Measurements from ENCODE around the gene ACTRT2.

The ACTRT2 gene

DNA sequence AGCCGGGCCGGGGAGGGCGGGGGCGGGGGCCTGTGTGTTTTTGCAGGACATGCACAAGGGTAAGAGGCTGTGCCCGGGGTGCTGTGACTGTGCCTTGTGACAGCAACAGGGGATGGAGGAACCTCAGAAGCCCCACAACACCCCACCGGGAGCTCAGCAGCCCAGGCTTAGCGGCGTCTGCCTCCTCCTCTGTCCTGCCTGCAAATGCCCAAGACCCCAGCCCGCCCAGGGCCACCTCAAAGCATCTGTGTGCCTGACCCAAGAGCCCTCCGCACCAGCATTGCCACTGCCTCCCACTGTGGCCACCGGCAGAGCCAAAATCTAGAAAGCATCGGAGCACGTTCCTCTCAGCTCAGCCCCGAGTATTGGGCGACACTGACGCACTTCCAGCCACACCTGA is 2.7 kb upstream of the ACTRT2 start:
- DNase-seq = no peak

DNA sequence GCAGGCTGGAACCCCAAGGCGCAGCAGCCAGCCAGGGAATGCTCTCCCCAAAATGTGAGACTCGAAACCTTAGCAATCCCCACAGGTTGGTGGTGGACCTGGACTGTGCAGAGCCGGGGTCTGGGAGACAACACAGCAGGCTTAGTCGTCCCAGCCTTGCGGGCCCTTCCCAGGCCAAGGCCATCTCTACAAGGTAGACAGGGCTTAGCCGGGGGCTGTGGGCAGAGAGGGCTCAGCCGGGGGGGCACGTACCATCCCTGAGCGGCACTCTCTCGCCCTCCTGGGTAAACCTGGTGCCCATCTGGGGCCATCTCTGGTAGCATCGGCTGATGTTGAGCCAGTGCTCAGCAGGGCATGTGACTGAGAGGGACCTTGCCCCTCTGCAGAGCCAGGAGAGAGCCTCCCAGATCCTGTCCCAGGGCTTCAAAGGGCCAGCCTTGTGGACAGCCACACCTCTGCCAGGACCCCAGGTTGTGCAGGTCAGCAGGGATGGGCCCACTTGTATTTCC is 2.2 kb upstream of the ACTRT2 start:
- DNase-seq = no peak

DNA sequence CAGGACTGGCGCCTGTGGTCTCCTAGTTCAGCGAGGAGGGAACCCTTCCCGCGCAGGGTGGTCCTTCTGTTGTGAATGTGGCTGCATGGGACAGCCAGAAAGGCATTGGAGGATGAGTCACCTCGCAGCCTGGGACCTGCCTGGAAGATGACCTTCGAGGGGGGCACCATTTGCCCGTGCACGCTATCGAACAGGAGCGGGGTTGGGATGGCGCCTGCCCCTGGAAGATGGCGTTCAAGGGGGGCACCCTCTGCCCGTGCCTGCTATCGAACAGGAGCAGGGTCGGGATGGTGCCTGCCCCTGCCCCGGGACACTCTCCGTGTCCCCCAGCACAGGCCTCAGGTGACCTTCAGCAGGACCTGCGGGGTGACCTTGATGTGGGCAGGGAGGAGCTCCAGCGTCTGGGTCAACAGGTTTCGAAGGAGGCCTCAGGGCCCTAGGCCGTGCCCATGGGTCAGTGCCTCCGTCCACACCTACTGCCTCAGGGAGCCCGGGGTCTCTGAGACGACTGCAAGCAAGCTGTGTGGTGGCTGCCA is 1.7 kb upstream of the ACTRT2 start:
- no peak for DNase-seq

DNA sequence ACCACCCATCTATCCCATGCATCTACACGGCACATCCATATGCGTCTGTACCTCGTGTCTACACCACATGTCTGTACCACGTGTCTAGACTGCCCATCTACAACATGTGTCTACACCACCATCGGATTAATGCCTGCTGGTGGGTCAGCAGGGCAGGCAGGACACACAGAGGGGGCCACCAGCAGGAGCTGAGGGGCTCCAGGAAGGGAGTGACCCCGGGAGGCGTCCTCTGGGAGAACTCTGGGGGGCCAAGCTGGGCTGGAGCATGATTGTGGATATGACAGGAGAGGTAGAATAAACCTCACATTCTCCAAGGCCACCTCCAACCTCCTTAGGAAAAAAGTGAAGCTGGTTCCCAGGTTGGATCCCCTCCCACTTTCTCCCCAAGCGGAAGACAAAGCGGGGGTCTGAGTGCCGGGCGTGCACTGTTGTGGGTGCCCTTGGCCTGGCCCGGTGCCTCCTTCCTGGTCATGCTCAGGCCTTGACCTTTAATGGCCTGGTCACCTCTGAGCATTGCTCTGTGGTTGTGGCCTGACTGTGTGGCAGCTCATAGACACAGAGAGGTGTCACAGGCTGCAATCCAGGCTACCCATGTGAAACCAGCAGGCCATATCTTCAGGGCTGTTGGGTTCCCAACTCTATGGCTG is 881 bp upstream of the ACTRT2 start:
- no peak for DNase-seq

DNA sequence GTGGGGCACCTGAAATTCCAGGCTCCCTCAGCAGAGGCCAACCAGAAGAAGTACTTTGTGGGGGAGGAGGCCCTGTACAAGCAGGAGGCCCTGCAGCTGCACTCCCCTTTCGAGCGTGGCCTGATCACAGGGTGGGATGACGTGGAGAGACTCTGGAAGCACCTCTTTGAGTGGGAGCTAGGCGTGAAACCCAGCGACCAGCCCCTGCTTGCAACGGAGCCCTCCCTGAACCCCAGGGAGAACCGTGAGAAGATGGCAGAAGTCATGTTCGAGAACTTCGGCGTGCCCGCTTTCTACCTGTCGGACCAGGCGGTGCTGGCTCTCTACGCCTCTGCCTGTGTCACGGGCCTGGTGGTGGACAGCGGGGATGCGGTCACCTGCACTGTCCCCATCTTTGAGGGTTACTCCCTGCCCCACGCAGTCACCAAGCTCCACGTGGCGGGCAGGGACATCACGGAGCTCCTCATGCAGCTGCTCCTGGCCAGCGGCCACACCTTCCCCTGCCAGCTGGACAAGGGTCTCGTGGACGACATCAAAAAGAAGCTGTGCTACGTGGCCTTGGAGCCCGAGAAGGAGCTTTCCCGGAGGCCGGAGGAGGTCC is 634 bp downstream of the ACTRT2 start:
- no peak for DNase-seq

DNA sequence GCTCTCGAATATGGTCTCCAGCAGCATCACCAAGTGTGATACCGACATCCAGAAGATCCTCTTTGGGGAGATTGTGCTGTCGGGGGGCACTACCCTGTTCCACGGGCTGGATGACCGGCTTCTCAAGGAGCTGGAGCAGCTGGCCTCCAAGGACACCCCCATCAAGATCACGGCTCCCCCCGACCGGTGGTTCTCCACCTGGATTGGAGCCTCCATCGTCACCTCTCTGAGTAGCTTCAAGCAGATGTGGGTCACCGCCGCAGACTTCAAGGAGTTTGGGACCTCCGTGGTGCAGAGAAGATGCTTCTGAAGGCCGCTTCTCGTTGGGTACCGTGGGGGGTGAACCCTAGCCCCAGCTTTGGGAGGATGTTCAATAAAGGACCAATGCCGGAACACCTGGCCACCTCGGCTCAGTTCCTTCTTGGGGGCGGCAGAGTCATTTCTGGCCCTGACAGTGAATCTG is 1.3 kb downstream of the ACTRT2 start:
- no peak for DNase-seq

DNA sequence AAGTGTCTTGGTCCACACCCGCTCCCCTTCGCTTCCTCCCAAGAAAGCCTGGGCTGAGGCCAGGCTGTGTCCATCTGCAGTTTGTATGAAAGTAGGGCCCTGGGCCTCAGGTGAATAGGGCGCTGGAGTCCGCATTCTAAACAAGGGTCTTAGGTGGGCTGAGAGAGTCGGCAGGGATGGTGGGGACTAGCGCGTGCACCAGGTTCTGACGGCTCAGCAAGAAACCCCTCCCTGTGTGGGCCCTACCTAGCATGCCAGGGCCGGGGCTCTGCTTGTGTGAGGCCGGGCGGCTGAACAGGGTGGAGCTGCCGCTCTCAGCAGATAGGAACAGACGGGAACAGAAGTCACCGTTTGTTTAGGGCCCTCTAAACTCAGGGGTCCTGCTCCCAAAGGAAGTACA is 1.7 kb downstream of the ACTRT2 start:
- DNase-seq = no peak

DNA sequence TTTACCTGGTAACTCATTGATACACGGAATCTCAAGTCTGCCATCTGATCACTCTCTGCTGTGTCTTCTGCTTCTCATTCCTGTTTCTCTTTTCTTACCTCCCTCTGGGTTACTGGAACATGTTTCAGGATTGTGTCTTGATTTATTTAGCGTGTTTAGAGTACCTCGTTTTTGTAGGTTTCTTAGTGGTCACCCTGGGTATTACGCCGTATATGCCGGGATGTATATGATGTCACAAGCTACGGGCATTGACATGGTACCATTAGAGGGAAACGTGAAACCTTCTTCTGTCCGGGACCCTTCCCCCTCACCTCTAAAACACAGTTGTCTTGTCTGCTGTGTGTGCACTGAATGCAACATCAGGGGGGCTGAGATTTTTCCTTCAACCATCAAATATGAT is 2.8 kb downstream of the ACTRT2 start:
- DNase-seq = no peak

DNA sequence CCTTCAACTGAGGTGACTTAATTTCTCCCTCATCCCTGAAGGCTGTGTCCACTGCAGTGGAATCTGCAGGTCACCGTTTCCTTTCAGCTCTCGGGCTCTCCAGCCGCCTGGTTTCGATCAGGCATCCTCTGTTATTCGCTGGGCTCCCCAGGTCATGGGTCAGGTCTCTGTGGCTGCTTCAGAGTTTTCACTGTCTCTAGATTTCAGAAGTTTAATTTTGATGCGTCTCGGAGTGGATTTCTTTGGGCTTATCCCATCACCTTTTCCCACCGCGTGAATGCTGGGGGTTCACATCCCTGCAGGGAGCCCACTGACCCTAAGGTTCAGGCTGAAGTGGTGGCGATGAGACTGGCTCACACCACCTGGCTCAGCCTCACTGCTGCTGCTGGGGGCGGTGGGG is 3.3 kb downstream of the ACTRT2 start:
- DNase-seq = no peak

DNA sequence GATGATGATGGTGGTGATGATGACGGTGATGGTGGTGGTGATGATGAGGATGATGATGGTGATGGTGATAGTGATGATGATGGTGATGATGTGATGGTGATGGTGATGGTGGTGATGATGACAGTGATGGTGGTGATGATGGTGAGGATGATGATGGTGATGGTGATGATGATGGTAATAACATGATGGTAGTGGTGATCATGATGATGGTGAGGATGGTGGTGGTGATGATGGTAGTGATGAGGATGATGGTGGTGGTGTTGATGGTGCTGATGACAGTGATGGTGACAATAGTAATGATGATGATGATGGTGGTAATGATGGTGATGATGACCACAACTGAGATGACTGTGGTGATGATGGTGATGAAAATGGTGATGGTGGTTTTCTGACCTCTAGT is 4.9 kb downstream of the ACTRT2 start:
- no peak for DNase-seq

DNA sequence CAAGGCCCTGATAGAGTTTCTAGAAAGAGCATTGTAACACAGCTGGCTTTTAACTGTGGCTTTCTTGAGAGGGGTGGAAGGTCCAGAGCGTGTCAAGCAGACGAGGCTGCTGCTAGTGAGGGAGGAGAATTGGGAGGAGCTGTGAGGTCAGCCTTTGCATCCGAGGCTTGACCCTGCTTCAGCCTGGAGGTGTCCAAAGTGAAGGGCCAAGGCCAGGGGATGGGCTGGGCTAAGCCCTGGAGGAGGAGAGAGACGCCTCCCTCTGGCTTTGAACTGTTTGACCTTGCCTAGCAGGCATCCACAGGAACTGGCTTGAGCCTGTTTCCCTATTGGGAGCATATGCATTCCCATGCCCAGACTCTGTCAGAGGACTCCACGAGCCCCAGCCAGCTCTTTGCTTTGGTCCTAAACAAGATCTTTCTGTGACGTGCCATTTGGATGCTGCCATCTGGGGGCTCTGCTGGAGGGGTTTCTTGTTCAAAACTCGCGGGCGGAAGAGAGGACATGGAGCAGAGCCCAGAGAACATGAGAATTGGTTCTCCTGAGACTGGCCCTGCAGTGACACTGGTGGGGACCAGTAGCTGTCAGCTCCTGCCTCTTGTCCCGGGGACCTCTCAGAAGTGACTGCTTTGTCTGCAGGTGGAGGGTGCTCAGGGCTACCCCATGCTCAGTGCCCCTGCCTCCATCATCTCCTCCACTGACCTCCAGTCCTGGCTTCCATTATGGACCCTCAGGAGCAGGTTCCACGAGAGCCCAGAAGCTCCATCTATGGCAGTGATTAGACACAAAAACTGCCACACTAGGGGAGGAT is 5.5 kb downstream of the ACTRT2 start:
- DNase-seq = no peak

DNA sequence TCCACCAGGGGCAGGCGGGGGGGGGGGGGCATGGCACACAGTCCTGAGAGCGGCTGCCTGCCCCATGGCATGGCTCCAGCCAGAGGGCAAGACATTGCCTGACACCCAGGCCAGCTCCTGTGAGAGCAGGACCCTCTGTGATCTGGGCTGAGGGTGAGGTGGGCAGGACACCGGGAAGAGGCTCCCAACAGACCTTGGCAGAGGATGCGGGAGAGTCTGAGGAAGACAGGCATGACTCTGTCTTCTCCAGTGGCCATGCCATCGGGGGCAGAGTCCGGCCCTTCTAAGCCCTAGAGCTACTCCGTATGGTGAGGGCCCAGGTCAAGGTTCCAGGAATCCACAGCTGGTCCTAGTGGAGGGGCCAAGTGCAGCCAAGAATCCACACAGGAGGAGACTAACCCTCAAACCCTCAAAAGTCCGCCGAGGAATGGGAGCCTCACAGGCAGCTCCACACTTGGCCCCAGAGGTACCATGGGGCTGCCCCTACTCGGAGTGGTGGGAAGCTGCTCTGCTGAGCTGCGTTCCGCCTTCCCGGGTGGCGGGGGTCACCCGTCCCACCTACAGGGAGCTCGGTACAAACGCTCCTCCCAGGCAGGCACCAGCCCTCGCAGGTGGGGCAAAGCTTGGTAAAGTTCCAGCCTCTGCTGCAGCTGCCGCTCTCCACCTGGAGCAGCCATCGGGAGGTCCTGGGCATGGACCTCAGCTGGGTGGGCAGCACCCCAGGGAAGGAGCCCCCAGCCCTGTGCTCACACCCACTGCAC is 6.5 kb downstream of the ACTRT2 start:
- no peak for DNase-seq

DNA sequence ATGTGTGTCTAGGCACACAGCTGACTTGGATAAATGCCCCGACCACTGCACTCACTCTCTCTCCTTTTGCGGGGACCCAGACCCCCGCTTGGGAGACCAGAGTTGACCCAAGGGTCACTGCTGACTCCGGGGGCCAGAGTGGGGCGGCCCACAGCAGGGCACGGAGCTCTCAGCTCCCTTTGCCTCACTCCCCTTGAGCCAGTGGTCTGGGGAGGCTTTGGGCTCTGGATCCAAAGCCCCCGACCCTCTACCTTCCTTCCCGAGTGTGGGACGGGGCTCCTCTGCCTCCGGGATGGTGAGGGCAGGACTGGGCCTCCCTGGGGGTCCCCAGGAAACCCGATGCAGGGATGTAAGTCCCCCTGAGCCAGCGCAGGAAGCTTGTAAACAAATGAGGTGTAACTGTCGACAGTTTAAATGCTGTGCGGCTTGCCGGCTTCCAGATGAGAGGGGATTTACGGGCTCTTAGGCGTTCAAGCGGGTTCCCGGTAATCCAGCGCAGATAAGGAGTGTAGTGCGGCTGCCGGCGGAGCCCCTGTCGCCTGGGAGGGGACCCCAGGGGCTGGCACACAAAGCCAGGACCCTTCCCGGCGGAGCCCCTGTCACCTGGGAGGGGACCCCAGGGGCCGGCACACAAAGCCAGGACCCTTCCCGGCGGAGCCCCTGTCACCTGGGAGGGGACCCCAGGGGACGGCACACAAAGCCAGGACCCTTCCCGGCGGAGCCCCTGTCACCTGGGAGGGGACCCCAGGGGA is 7.4 kb downstream of the ACTRT2 start:
- DNase-seq = peak; percentile 30

DNA sequence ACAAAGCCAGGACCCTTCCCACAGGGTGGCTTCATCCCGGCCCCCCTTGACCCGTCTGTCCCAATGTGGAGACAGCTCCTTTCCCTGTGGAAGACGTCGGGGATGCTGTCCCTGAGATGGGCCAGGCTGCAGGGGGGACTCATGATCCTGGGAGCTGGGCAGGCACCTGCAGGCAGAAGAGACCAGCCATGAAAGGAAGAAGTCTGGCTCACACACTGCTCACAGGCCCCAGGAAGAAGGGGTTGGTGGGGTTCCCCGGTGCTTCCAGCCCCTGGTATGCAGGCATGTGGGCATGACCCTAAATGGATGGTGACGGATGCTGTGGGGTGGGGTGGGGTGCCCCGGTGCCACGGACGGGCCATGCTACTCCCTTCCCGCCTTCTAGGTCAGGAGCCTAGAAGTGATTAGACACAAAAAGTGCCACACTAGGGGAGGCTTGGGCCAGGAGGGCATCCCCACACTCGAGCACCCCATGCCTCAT is 8.3 kb downstream of the ACTRT2 start:
- DNase-seq = peak; percentile 27

DNA sequence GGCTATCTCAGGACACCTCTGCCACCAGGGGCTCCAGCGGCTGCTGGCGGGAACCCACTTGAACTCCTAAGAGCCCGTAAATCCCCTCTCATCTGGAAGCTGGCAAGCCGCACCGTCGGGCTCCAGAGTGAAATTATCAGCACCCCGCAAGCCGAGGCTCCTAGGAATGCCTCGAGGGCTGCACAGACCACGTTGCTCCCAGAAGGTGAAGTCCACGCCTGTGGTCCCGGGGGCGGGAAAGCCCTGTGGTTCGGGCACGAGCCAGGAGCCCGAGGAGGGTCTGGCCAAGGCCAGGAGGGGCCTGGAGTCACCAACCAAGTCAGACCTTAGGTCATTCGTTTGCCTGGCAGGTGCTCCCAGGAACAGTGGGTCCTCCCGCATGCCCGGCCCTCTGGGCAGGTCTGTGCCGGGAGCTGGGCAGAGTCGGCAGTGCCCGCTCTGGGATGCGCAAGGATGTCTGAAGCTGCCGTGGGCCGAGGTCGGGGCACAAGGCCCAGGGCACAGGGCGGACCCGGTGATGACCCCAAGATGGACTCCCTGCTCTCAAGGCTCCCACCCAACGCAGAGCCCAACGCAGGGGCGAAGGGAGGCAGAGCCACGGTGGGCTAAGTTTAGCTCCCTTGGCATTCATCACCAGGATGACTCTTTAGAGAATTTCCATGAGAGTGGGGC is 8.9 kb downstream of the ACTRT2 start:
- DNase-seq = peak; percentile 42

DNA sequence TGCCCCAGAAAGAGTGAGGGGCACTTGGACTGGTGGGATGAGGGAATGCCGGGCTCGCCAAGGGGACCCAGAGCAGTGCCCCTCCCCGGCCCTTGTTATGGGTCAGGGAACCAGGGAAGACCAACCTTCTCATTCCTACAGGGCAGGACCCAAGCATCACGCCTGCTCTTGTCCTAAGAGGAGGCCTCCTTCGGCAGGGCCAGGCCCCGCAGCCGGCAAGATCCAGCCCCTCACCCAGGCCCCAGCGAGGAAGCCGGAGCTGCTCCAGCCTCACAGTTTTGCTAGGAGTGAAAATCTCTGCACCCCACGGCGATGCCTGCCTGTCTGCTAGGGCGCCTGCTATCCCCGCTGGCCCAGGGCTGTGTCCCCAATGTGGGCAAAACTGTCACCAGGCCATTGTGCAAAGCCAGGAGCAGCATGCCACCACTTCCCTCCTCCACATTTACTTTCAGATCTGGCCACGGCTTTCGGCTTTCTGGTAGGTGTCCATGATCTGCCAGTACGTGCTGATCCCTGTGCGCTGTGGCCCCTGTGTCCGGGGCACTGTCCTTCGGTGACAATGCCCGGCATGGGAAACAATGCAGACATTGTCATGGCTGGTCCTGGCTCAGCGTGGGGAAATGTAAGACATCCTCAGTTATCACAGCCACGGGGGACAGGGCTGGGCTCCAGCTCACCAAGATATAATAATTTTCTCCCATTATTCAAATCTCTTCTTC is 9.6 kb downstream of the ACTRT2 start:
- DNase-seq = peak; percentile 40

DNA sequence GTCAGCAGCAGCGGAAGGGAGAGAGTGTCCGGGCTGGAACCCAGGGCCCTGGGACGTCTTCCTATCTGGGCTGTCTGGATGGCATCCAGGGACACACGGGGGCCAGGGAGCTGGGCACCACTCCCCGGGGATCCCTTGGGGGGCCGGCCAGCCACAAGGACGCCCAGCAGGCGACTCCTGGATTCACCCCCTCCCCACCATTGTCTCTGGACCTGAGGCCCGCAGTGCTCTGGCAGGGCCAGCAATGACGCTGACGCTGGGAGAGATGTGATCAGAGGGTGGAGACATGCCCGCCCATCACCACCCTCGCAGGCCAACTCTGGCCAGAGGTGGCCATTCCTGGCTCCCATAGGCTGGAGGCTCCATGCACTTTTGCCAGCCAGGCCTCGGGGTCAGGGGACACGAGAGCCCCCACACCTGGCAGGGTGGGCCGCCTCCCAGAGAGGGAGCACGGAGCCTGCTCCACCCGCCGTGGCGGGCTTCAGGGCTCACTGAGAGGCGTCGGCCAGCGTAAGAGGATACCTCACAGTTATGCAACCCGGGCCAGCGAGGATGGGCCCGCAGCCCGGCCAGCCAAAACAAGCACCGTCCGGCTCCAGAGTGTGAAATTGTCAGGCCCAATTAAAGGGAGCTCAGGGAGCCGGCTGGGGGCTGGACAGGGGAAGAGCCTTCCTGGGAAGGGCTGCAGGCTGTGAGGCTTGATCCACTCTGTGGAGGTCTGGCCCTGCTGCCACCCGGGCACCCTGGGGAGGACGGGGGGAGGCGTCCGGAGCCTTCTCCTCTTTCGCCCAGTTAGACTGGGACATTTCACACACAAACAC is 10.3 kb downstream of the ACTRT2 start:
- peak; percentile 56 for DNase-seq

DNA sequence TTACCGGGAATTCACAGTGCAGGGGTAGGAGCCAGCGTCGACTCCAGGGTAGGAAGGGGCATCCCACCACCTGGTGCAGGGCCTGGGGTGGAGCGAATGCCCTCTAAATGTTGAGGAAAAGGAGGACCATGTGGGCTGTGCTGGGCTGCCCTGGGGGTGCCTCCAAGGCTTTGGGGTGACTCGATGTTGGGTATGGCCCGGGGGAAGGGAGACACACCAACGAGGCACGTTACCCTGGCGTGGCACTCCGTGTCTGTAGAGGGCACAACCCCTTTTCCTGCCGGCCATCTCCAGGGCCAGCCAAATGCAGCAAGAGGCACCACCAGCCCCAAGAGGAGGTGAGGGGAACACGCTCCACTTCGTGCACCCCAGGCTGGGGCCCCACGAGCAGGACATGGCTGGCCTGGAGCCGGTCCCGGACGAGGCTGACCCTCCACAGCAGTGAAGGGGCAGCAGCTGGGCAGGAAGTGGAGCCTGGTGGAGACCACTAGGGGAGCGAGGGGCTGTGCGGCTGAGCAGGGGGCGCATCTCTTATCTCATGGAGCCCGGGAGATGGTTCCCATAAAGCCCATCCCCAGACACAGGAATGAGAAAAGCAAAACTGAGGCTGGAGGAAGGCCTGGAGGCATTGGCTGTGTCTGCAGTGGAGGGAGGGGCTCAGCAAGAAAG is 11.2 kb downstream of the ACTRT2 start:
- peak; percentile 38 for DNase-seq

Measured in right forelimb (tissue), 1 donor.